DND-41 (cell line): Measurements from ENCODE around the gene NDRG4.

ENCODE experiments used
- ATAC-seq: fragments of 200-7000 bp; cut with Tn5 transposase; 3 replicates; pipeline ENCODE4 v1.9.1; 2021; ENCODE audit warnings: low read depth; ENCODE audit not compliant: insufficient read depth
- DNase-seq: peaks from one replicate; pipeline ENCODE4 v3.0.0-alpha.2; 2020
- H2AFZ ChIP-seq: 2 replicates; pipeline ENCODE4 v1.6.0; 2012; ENCODE audit warnings: low read depth, low read length
- H3K27ac ChIP-seq: 2 replicates; pipeline ENCODE4 v1.5.1; 2012; ENCODE audit warnings: low read length, inconsistent platforms
- H3K27me3 ChIP-seq: fragments of 200-600 bp; sonication (generic); 2 replicates; pipeline ENCODE4 v1.6.0; 2012; ENCODE audit warnings: low read length, mild to moderate bottlenecking, inconsistent platforms; ENCODE audit not compliant: insufficient read depth, poor library complexity
- H3K36me3 ChIP-seq: 2 replicates; pipeline ENCODE4 v1.5.1; 2012; ENCODE audit warnings: low read length, inconsistent platforms; ENCODE audit not compliant: insufficient read depth
- H3K4me1 ChIP-seq: 2 replicates; pipeline ENCODE4 v1.5.1; 2012; ENCODE audit warnings: mild to moderate bottlenecking, low read length; ENCODE audit not compliant: insufficient read depth
- H3K4me2 ChIP-seq: 2 replicates; pipeline ENCODE4 v1.6.0; 2012; ENCODE audit warnings: mild to moderate bottlenecking, moderate library complexity, low read length, inconsistent platforms; ENCODE audit not compliant: insufficient read depth
- H3K4me3 ChIP-seq, 2 experiments: fragments of 200-600 bp in 1 of 2; shearing (Covaris generic) in 1 of 2; 2 replicates each; pipeline ENCODE4 v1.5.1; 2012 to 2016; ENCODE audit warnings: inconsistent platforms in 2 of 2, low read length in 2 of 2, mild to moderate bottlenecking in 2 of 2, low read depth in 1 of 2, moderate library complexity in 1 of 2
- H3K79me2 ChIP-seq: 2 replicates; pipeline ENCODE4 v1.6.0; 2012; ENCODE audit warnings: low read length, inconsistent platforms; ENCODE audit not compliant: insufficient read depth
- H3K9ac ChIP-seq: 2 replicates; pipeline ENCODE4 v1.6.0; 2012; ENCODE audit warnings: low read depth, mild to moderate bottlenecking, inconsistent platforms, low read length, moderate library complexity
- H3K9me3 ChIP-seq: 2 replicates; pipeline ENCODE4 v1.5.1; 2012; ENCODE audit warnings: low read length, moderate library complexity, mild to moderate bottlenecking, inconsistent platforms; ENCODE audit not compliant: insufficient read depth, severe bottlenecking
- H4K20me1 ChIP-seq: 2 replicates; pipeline ENCODE4 v1.6.0; 2012; ENCODE audit warnings: low read length; ENCODE audit not compliant: insufficient read depth
- EZH2 ChIP-seq: IDR thresholded peaks from 3 replicates; pipeline ENCODE4 v1.6.1; 2012; ENCODE audit warnings: borderline replicate concordance, low read depth, mild to moderate bottlenecking, moderate library complexity, low read length, inconsistent platforms; ENCODE audit not compliant: severe bottlenecking
- TF ChIP-seq, protein P1 (sequence below): IDR thresholded peaks from 2 replicates; pipeline ENCODE4 v1.5.1; 2012; ENCODE audit warnings: borderline replicate concordance, low read length, moderate library complexity, mild to moderate bottlenecking; ENCODE audit not compliant: poor library complexity, severe bottlenecking; ENCODE audit errors: extremely low read depth

The NDRG4 gene

DNA sequence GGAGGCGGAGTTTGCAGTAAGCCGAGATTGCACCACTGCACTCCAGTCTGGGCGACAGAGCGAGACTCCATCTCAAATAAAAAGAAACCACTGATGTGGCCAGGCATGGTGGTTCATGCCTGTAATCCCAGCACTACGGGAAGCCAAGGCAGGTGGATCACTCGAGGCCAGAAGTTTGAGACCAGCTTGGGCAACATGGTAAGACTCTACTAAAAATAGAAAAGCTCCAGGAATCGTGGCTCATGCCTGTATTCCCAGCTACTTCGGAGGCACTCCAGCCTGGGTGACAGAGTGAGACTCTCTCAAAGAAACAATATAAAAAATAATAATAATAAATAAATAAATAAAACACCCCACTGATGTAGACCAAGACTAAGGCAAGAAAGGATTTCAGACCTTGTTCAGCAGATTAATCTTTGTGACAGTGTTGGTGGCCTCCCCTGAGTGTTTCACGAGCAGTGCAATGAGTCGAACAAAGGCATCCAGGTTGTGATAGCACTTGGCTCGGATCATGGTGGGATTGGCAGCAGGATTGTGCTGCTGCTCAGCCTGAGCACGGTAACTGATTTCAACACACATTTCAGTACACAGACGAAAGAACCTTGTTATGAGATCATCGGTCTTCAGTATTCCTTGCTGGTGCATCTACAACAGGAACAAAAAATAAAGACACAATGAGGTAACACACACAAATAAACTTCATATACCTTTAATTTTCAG, 34.0 kb downstream of the NDRG4 start:
- Histone ChIP-seq H3K9me3 (no peaks in the 10 kb centered on the region), H3K4me2 (no peak overlapping the region), H4K20me1 (peaks cover 4% of the 10 kb centered on the region; the same call in 1 of the 2 replicates), H3K27me3 (no peaks in the 10 kb centered on the region), H3K9ac (no peak overlapping the region), H3K79me2 (no peaks in the 10 kb centered on the region), H3K27ac (no peak overlapping the region), H3K4me3 (no peak overlapping the region), H2AFZ (no peak overlapping the region), H3K4me1 (no peaks in the 10 kb centered on the region), H3K36me3 (peaks cover 98% of the 10 kb centered on the region)
- ATAC-seq (no peak), DNase-seq (no peak)
- TF ChIP-seq EZH2, result no peak
- TF ChIP-seq, protein P1, sequence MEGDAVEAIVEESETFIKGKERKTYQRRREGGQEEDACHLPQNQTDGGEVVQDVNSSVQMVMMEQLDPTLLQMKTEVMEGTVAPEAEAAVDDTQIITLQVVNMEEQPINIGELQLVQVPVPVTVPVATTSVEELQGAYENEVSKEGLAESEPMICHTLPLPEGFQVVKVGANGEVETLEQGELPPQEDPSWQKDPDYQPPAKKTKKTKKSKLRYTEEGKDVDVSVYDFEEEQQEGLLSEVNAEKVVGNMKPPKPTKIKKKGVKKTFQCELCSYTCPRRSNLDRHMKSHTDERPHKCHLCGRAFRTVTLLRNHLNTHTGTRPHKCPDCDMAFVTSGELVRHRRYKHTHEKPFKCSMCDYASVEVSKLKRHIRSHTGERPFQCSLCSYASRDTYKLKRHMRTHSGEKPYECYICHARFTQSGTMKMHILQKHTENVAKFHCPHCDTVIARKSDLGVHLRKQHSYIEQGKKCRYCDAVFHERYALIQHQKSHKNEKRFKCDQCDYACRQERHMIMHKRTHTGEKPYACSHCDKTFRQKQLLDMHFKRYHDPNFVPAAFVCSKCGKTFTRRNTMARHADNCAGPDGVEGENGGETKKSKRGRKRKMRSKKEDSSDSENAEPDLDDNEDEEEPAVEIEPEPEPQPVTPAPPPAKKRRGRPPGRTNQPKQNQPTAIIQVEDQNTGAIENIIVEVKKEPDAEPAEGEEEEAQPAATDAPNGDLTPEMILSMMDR, result no peak

DNA sequence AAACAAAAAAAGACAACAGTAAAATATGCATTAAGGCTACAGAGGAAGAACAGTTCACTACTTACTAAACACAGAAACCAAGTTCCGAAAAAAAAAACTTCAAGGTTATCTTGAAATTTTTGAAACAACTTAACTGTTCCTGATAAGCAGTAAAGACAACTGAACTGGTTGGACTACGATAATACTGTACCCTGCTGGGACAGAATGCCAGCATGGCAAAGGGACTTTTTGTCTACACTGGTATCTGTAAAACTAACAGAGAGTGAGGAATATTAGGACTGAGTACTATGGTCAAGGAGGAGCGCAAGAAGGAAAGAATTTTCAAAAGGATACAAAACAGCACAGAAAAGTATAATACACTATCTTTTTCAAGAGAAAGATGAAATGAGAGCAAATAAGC, 35.2 kb downstream of the NDRG4 start:
- no peaks in the 10 kb centered on the region for H3K9me3 ChIP-seq
- no peak overlapping the region for H3K4me2 ChIP-seq
- no peak overlapping the region for H3K4me3 ChIP-seq
- no peaks in the 10 kb centered on the region for H3K27me3 ChIP-seq
- H3K27ac ChIP-seq, result no peak overlapping the region
- DNase-seq, result no peak
- H2AFZ ChIP-seq, result no peak overlapping the region
- no peak for ATAC-seq
- peaks cover 4% of the 10 kb centered on the region; the same call in 1 of the 2 replicates for H4K20me1 ChIP-seq
- H3K9ac ChIP-seq, result no peak overlapping the region
- TF ChIP-seq, protein P1, result no peak
- TF ChIP-seq EZH2, result no peak
- H3K4me1 ChIP-seq, result no peaks in the 10 kb centered on the region
- no peaks in the 10 kb centered on the region for H3K79me2 ChIP-seq
- H3K36me3 ChIP-seq, result peaks cover 98% of the 10 kb centered on the region

DNA sequence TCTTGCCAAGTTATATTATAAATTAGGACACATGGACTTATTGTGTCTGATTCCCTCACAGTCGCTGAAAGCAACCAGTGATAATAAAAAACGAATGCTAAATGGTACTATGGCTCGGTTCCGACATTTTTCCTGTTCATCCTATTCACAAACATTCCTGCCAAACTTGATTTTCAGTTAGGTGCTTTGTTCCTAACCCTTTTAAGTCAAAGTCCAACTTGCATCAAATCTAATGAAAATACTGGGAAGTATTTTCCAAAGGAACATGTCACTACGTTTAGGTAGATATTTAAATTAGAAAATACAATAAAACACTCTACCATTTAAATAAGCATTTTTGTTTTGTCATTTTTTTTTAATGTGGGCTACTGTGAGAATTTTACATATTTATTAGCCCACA, 36.3 kb downstream of the NDRG4 start:
- Histone ChIP-seq H3K4me3 (no peak overlapping the region), H3K4me2 (no peak overlapping the region), H2AFZ (no peak overlapping the region), H3K27ac (no peak overlapping the region), H3K36me3 (peaks cover 97% of the 10 kb centered on the region), H3K79me2 (no peaks in the 10 kb centered on the region), H3K9ac (no peak overlapping the region), H4K20me1 (peaks cover 4% of the 10 kb centered on the region; the same call in 1 of the 2 replicates), H3K9me3 (no peaks in the 10 kb centered on the region), H3K27me3 (no peaks in the 10 kb centered on the region), H3K4me1 (no peaks in the 10 kb centered on the region)
- no peak for DNase-seq
- ATAC-seq, result no peak
- TF ChIP-seq, protein P1, result no peak
- TF ChIP-seq EZH2, result no peak
